ENCODE data around the gene SLC66A2. TPM values are rescaled to one million over a fixed set of nuclear protein-coding genes. Genes with fewer than 3 reads are reported as not detected.

Gene SLC66A2
- total and polyA plus RNA-seq, 12 donors = 21.4 to 32.3 (median 25.6) TPM

- peaks cover 0 to 6% (median 0%) of the 10 kb centered on the region in 9 donors for H3K36me3 ChIP-seq
- H3K27ac ChIP-seq = no peak overlapping the region
- no peak for DNase-seq
- TF ChIP-seq, protein P1, sequence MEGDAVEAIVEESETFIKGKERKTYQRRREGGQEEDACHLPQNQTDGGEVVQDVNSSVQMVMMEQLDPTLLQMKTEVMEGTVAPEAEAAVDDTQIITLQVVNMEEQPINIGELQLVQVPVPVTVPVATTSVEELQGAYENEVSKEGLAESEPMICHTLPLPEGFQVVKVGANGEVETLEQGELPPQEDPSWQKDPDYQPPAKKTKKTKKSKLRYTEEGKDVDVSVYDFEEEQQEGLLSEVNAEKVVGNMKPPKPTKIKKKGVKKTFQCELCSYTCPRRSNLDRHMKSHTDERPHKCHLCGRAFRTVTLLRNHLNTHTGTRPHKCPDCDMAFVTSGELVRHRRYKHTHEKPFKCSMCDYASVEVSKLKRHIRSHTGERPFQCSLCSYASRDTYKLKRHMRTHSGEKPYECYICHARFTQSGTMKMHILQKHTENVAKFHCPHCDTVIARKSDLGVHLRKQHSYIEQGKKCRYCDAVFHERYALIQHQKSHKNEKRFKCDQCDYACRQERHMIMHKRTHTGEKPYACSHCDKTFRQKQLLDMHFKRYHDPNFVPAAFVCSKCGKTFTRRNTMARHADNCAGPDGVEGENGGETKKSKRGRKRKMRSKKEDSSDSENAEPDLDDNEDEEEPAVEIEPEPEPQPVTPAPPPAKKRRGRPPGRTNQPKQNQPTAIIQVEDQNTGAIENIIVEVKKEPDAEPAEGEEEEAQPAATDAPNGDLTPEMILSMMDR (IDR thresholded peaks at IDR 0.05) = no peak
- H3K4me1 ChIP-seq = no peaks in the 10 kb centered on the region
- peaks cover 0 to 30% (median 15%) of the 10 kb centered on the region in 7 donors for H3K27me3 ChIP-seq
- intact Hi-C loops (cut with DNase I) = no loop called here
- ATAC-seq = no peak
- 60 to 70% methylated on average over 92 to 102 of the region's 102 CpGs for WGBS, 2 donors
- peaks cover 0 to 28% (median 6%) of the 10 kb centered on the region in 11 donors for H3K9me3 ChIP-seq
- H3K4me3 ChIP-seq = no peak overlapping the region
Measured at GRCh38 chr18:79863161-79864005, 88.1 kb downstream of the SLC66A2 start.

DNA sequence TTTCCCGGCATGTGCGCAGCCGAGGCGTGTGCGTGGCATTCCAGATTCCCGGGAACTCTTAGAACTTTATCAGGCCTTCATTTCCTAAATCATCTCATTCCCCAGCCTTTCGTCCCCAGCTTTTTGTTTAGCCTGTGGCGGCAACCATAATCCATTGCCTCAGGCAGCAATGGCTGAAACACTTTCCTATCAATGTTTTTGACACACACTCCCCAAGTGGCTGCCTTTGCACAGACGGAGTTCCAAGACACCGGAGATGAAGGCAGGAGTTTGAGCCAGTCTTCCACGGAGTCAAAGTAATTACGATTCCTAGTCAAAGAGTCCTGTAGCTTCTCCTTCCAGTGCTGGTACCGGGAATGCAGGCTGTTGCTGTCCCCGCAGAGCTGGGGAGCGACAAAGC lies 88.9 kb downstream of the SLC66A2 start:
- DNase-seq (no peak), ATAC-seq (no peak)
- H3K36me3 ChIP-seq = peaks cover 0 to 6% (median 0%) of the 10 kb centered on the region in 9 donors
- peaks cover 0 to 30% (median 19%) of the 10 kb centered on the region in 7 donors for H3K27me3 ChIP-seq
- no peak overlapping the region for H3K27ac ChIP-seq
- TF ChIP-seq, protein P1 (IDR thresholded peaks at IDR 0.05) = no peak
- 90 to 91% methylated on average over 15 of the region's 15 CpGs for WGBS, 2 donors
- H3K4me1 ChIP-seq = no peaks in the 10 kb centered on the region
- no peak overlapping the region for H3K4me3 ChIP-seq
- peaks cover 0 to 24% (median 6%) of the 10 kb centered on the region in 11 donors for H3K9me3 ChIP-seq
- intact Hi-C loops (cut with DNase I) = no loop called here

GRCh38 chr18:79861687-79862086 lies 89.8 kb downstream of the SLC66A2 start:
- no peak for DNase-seq
- TF ChIP-seq, protein P1 (IDR thresholded peaks at IDR 0.05) = no peak
- peaks cover 0 to 24% (median 6%) of the 10 kb centered on the region in 11 donors for H3K9me3 ChIP-seq
- peaks cover 0 to 6% (median 0%) of the 10 kb centered on the region in 9 donors for H3K36me3 ChIP-seq
- intact Hi-C loops (cut with DNase I) = no loop called here
- H3K27ac ChIP-seq = no peak overlapping the region
- peaks cover 0 to under 1% (median 0%) of the 10 kb centered on the region in 9 donors for H3K4me1 ChIP-seq
- ATAC-seq = no peak
- WGBS, 2 donors = 77 to 86% methylated on average over 2 of the region's 2 CpGs
- H3K27me3 ChIP-seq = peaks cover 0 to 31% (median 19%) of the 10 kb centered on the region in 7 donors
- no peak overlapping the region for H3K4me3 ChIP-seq

- DNase-seq = no peak
- Histone ChIP-seq H3K4me3 (no peak overlapping the region), H3K27ac (no peak overlapping the region), H3K9me3 (peaks cover 0 to 24% (median 6%) of the 10 kb centered on the region in 11 donors), H3K4me1 (peaks cover 0 to 8% (median 0%) of the 10 kb centered on the region in 9 donors), H3K36me3 (peaks cover 0 to 6% (median 0%) of the 10 kb centered on the region in 9 donors), H3K27me3 (peaks cover 0 to 44% (median 39%) of the 10 kb centered on the region in 7 donors)
- 79 to 81% methylated on average over 7 of the region's 7 CpGs for WGBS, 2 donors
- TF ChIP-seq, protein P1 (IDR thresholded peaks at IDR 0.05) = no peak
- intact Hi-C loops (cut with DNase I) = no loop called here
- no peak for ATAC-seq
Measured at GRCh38 chr18:79859314-79859713, 92.1 kb downstream of the SLC66A2 start.
